GM13976 (cell line): ENCODE data around the gene OR10D3.
A peak's percentile ranks its signal among the peaks of the same experiment; 100 is the strongest.

ENCODE experiments used
- DNase-seq: peaks from one replicate; pipeline ENCODE4 v3.0.0; 2012; ENCODE audit warnings: low spot score
- CTCF ChIP-seq: IDR thresholded peaks from 2 replicates; pipeline ENCODE4 v1.5.1; 2012; ENCODE audit warnings: borderline replicate concordance, mild to moderate bottlenecking; ENCODE audit not compliant: insufficient read depth; ENCODE audit errors: extremely low read depth, missing control alignments, control extremely low read depth
- in situ Hi-C: fragments of 300-500 bp; cut with MboI; formaldehyde crosslinking; loops from one replicate; pipeline ENCODE4 v1.12.0; 2022; ENCODE audit warnings: low sequenced_read_pairs, mixed read lengths, inconsistent platforms; ENCODE audit not compliant: unreplicated experiment

Gene OR10D3

GRCh38 chr11:124193221-124194010, 10.3 kb downstream of the OR10D3 start:
- DNase-seq: no peak
- no peak for TF ChIP-seq CTCF
- in situ Hi-C loops: loop anchor here (10.0 kb wide), 1 partner anchor 119 kb away; no protein-coding TSS in a partner anchor

GRCh38 chr11:124194293-124195188, 11.4 kb downstream of the OR10D3 start:
- in situ Hi-C loops: loop anchor here (10.0 kb wide), 1 partner anchor 120 kb away; no protein-coding TSS in a partner anchor
- TF ChIP-seq CTCF: no peak
- DNase-seq: no peak

GRCh38 chr11:124195189-124195734, 12.1 kb downstream of the OR10D3 start:
- in situ Hi-C loops: loop anchor here (10.0 kb wide), 1 partner anchor 120 kb away; no protein-coding TSS in a partner anchor
- DNase-seq: peak; percentile 49
- peak; percentile 61 for TF ChIP-seq CTCF

- DNase-seq: no peak
- in situ Hi-C loops: loop anchor here (10.0 kb wide), 1 partner anchor 123 kb away; no protein-coding TSS in a partner anchor
- no peak for TF ChIP-seq CTCF
Measured at GRCh38 chr11:124197999-124198398, 14.9 kb downstream of the OR10D3 start.

GRCh38 chr11:124198897-124199296, 15.8 kb downstream of the OR10D3 start:
- TF ChIP-seq CTCF: no peak
- in situ Hi-C loops: loop anchor here (10.0 kb wide), 1 partner anchor 124 kb away; no protein-coding TSS in a partner anchor
- no peak for DNase-seq

GRCh38 chr11:124199702-124200101, 16.6 kb downstream of the OR10D3 start:
- in situ Hi-C loops: loop anchor here (10.0 kb wide), 1 partner anchor 125 kb away; no protein-coding TSS in a partner anchor
- no peak for DNase-seq
- TF ChIP-seq CTCF: no peak
